Endothelial cell of umbilical vein (primary cell): ENCODE measurements around the gene SAMD14. TPM values are rescaled to one million over a fixed set of nuclear protein-coding genes. Genes with fewer than 3 reads are reported as not detected.

Experiments used
- BruUV-seq: library from RNA; stranded (reverse); fragments of 400-500 nt; replicated peaks from 2 replicates; lab custom pipeline; 2021; lab: Mats Ljungman, UMichigan
- CTCF ChIA-PET: fragments of 300-600, 350-600 bp; sonication (Branson Sonifier 250); formaldehyde crosslinking; loops from one replicate; lab custom pipeline; 2021; ENCODE audit warnings: antibody characterized with exemption, inconsistent platforms; lab: Charles Lee
- POLR2A ChIA-PET: fragments of 300-600, 350-600 bp; sonication (Branson Sonifier 250); formaldehyde crosslinking; loops from one replicate; lab custom pipeline; 2021; ENCODE audit warnings: antibody characterized with exemption, inconsistent platforms; lab: Charles Lee
- DNase-seq: peaks from one replicate; pipeline ENCODE4 v3.0.0-alpha.2; 2011; ENCODE audit warnings: low read depth, low spot score
- FAIRE-seq: peaks from 2 replicates; lab custom pipeline; 2011; peaks lifted over from hg19 to GRCh38; lab: Jason Lieb, UNC
- H2AFZ ChIP-seq: 2 replicates; pipeline ENCODE4 v1.6.0; 2012; ENCODE audit warnings: low read depth, low read length, control low read depth, inconsistent platforms
- H3K27ac ChIP-seq: 2 replicates; pipeline ENCODE4 v1.5.1; 2011; ENCODE audit warnings: low read depth, mild to moderate bottlenecking, control low read depth, low read length, moderate library complexity; ENCODE audit not compliant: insufficient read depth
- H3K27me3 ChIP-seq, 2 experiments: 2 replicates each; pipeline versions ENCODE4 v1.6.0 to v1.6.1; 2011; ENCODE audit warnings: low read length in 2 of 2, mixed read lengths in 1 of 2; ENCODE audit not compliant: control insufficient read depth in 2 of 2, insufficient read depth in 2 of 2
- H3K36me3 ChIP-seq, 2 experiments: 2 replicates in 1 of 2; 3 replicates in 1 of 2; pipeline ENCODE4 v1.5.1; 2011; ENCODE audit warnings: low read length in 2 of 2, mild to moderate bottlenecking in 1 of 2, moderate library complexity in 1 of 2; ENCODE audit not compliant: control insufficient read depth in 2 of 2, insufficient read depth in 2 of 2; ENCODE audit errors: extremely low read depth in 1 of 2
- H3K4me1 ChIP-seq: 3 replicates; pipeline ENCODE4 v1.5.1; 2011; ENCODE audit warnings: mild to moderate bottlenecking, low read length; ENCODE audit not compliant: control insufficient read depth, insufficient read depth; ENCODE audit errors: extremely low read depth
- H3K4me2 ChIP-seq: 2 replicates; pipeline ENCODE4 v1.6.1; 2011; ENCODE audit warnings: low read length, control low read depth, mixed read lengths; ENCODE audit not compliant: insufficient read depth
- H3K4me3 ChIP-seq, 3 experiments: fragments of 200-600 bp in 1 of 3; sonication (generic), shearing (Covaris generic) in 1 of 3; replicated peaks in 1 of 3; 2 replicates each; pipeline ENCODE4 v1.5.1; 2011 to 2016; ENCODE audit warnings: control low read depth in 3 of 3, low read length in 3 of 3, mild to moderate bottlenecking in 2 of 3, inconsistent platforms in 1 of 3, low read depth in 1 of 3, moderate library complexity in 1 of 3; ENCODE audit not compliant: insufficient read depth in 1 of 3
- H3K79me2 ChIP-seq: 2 replicates; pipeline ENCODE4 v1.6.0; 2012; ENCODE audit warnings: low read length, inconsistent platforms; ENCODE audit not compliant: control insufficient read depth, insufficient read depth
- H3K9ac ChIP-seq: replicated peaks from 2 replicates; pipeline ENCODE3; 2011; ENCODE audit warnings: low read length, control low read depth; ENCODE audit not compliant: insufficient read depth; ENCODE audit errors: extremely low read depth
- H3K9me1 ChIP-seq: replicated peaks from 3 replicates; pipeline ENCODE4 v1.6.0; 2011; ENCODE audit warnings: mild to moderate bottlenecking, low read length; ENCODE audit not compliant: control insufficient read depth, insufficient read depth; ENCODE audit errors: extremely low read depth
- H3K9me3 ChIP-seq: replicated peaks from 2 replicates; pipeline ENCODE4 v1.5.1; 2012; ENCODE audit warnings: low read length, inconsistent platforms; ENCODE audit not compliant: control insufficient read depth, insufficient read depth
- H4K20me1 ChIP-seq: replicated peaks from 2 replicates; pipeline ENCODE3; 2011; ENCODE audit warnings: mild to moderate bottlenecking, low read length; ENCODE audit not compliant: control insufficient read depth, insufficient read depth; ENCODE audit errors: extremely low read depth
- CTCF ChIP-seq, 2 donors: IDR thresholded peaks; 1 replicate in 1 of 2; 2 replicates in 1 of 2; pipeline ENCODE4 v1.5.1; 2011; ENCODE audit warnings: low read length in 2 of 2, mild to moderate bottlenecking in 2 of 2, moderate library complexity in 2 of 2, control low read depth in 1 of 2, inconsistent platforms in 1 of 2, low read depth in 1 of 2; ENCODE audit not compliant: insufficient read depth in 1 of 2; ENCODE audit errors: extremely low read depth in 1 of 2
- EZH2 ChIP-seq: IDR thresholded peaks from 2 replicates; pipeline ENCODE4 v1.6.1; 2012; ENCODE audit warnings: borderline replicate concordance, low read depth, mild to moderate bottlenecking, moderate library complexity, low read length, inconsistent platforms; ENCODE audit not compliant: severe bottlenecking
- FOS ChIP-seq: IDR thresholded peaks from 2 replicates; pipeline ENCODE4 v1.6.1; 2011; ENCODE audit warnings: mild to moderate bottlenecking, low read length, moderate library complexity, borderline replicate concordance; ENCODE audit not compliant: insufficient read depth
- GATA2 ChIP-seq: IDR thresholded peaks from 2 replicates; pipeline ENCODE4 v1.7.0; 2011; ENCODE audit warnings: low read depth, mild to moderate bottlenecking, moderate library complexity, mixed read lengths, low read length; ENCODE audit not compliant: insufficient read length, insufficient read depth
- JUN ChIP-seq: IDR thresholded peaks from 2 replicates; pipeline ENCODE4 v1.6.1; 2011; ENCODE audit warnings: borderline replicate concordance, low read depth; ENCODE audit not compliant: insufficient read length, insufficient read depth
- MAX ChIP-seq: IDR thresholded peaks from 2 replicates; pipeline ENCODE4 v1.6.1; 2011; ENCODE audit not compliant: insufficient read depth, insufficient read length
- MYC ChIP-seq: IDR thresholded peaks from one replicate; pipeline ENCODE4 v1.6.1; 2011; ENCODE audit warnings: mild to moderate bottlenecking, low read depth, low read length
- POLR2A ChIP-seq: IDR thresholded peaks from 2 replicates; pipeline ENCODE4 v1.6.1; 2012; ENCODE audit warnings: low read depth, mild to moderate bottlenecking, control low read depth, low read length
- POLR2AphosphoS5 ChIP-seq: IDR thresholded peaks from 2 replicates; pipeline ENCODE4 v1.6.1; 2012; ENCODE audit warnings: low read depth, mild to moderate bottlenecking, control low read depth, low read length, moderate library complexity; ENCODE audit not compliant: insufficient read depth
- dilution Hi-C: fragments of 300-500 bp; cut with MboI; formaldehyde crosslinking; loops from one replicate; pipeline ENCODE4 v1.15.0; 2019; ENCODE audit warnings: low sequenced_read_pairs; ENCODE audit not compliant: extremely low pct_ligation_motif_present
- intact Hi-C: fragments of 100-400 bp; cut with micrococcal nuclease; formaldehyde crosslinking; loops from one replicate; pipeline ENCODE4 v1.10.0; 2022
- polyA plus RNA-seq, 4 experiments: library from polyadenylated mRNA; depleted of rRNA in 3 of 4; stranded (reverse) in 3 of 4; unstranded in 1 of 4; fragments of >200 nt; gene quantifications; 2 replicates each; pipeline versions ENCODE4 v1.2.1 to v1.2.3, GENCODE V29; 2011 to 2012; ENCODE audit warnings: missing spikeins in 1 of 4
- total RNA-seq: library from RNA; stranded (reverse); gene quantifications from 2 replicates; pipeline ENCODE4 v1.2.3, GENCODE V29; 2021

The SAMD14 gene
- total and polyA plus RNA-seq, 2 donors (not counting 3 experiments of a cell fraction or from before 2014, with no cell fraction given), result 6.8 to 15.6 TPM

GRCh38 chr17:50108556-50108955, 21.4 kb downstream of the SAMD14 start:
- Histone ChIP-seq H3K4me2 (no peak overlapping the region), H2AFZ (no peak overlapping the region), H3K27me3 (no peaks in the 10 kb centered on the region), H4K20me1 (no peaks in the 10 kb centered on the region), H3K9ac (no peak overlapping the region), H3K4me3 (no peak overlapping the region), H3K4me1 (no peaks in the 10 kb centered on the region), H3K27ac (no peak overlapping the region), H3K36me3 (no peaks in the 10 kb centered on the region), H3K9me3 (no peaks in the 10 kb centered on the region), H3K9me1 (no peaks in the 10 kb centered on the region), H3K79me2 (no peaks in the 10 kb centered on the region)
- CTCF ChIA-PET, result interaction anchor here (0.6 to 4.1 kb wide), 4 partner anchors 9 to 227 kb away, joined by 4 to 29 read pairs (median 9); no protein-coding TSS in a partner anchor
- BruUV-seq, result no TSS peak
- intact Hi-C loops, result no loop called here
- FAIRE-seq (no peak), DNase-seq (no peak)
- dilution Hi-C loops, result no loop called here
- POLR2A ChIA-PET, result no interaction called here
- TF ChIP-seq FOS (no peak), EZH2 (no peak), POLR2AphosphoS5 (no peak), POLR2A (no peak), GATA2 (no peak), MAX (no peak), CTCF (IDR thresholded peaks at IDR 0.05; ENCODE audit: extremely low read depth in 1 of 2, insufficient read depth in 1 of 2, low read depth in 1 of 2, low read length in 2 of 2) (no peak), JUN (no peak), MYC (no peak)
